Gastroesophageal sphincter (tissue), 4 donors: ENCODE measurements around the gene SLC1A6. TPM values are rescaled to one million over a fixed set of nuclear protein-coding genes. Genes with fewer than 3 reads are reported as not detected.
"Not testable (repeated sequence)": the region's sequence is repeated elsewhere in the genome, so short reads cannot be mapped to it uniquely, and the experiment has no call there.

ENCODE experiments used
- ATAC-seq: fragments of 150-250 bp; one replicate; pipeline ENCODE4 v1.9.1; 2016; ENCODE audit warnings: mild to moderate bottlenecking, moderate library complexity
- H3K27ac ChIP-seq, 4 donors: fragments of 200-600 bp; sonication (generic) in 3 of 4; 1 replicate in 3 of 4; 2 replicates in 1 of 4; pipeline ENCODE4 v1.5.1; 2016 to 2019
- H3K27me3 ChIP-seq: fragments of 200-600 bp; sonication (generic); one replicate; pipeline ENCODE4 v1.5.1; 2019
- H3K36me3 ChIP-seq, 2 donors: fragments of 200-600 bp; sonication (generic); one replicate each; pipeline ENCODE4 v1.5.1; 2019; ENCODE audit warnings: control low read depth in 1 of 2
- H3K4me1 ChIP-seq, 3 donors: fragments of 200-600 bp; sonication (generic); 1 replicate in 2 of 3; 2 replicates in 1 of 3; pipeline ENCODE4 v1.5.1; 2016 to 2019; ENCODE audit warnings: control low read depth in 2 of 3
- H3K4me3 ChIP-seq, 2 donors: fragments of 200-600 bp; sonication (generic); one replicate each; pipeline ENCODE4 v1.5.1; 2019; ENCODE audit warnings: mild to moderate bottlenecking in 1 of 2, moderate library complexity in 1 of 2
- H3K9me3 ChIP-seq, 3 donors: fragments of 200-600 bp; sonication (generic); one replicate each; pipeline ENCODE4 v1.5.1; 2017 to 2019; ENCODE audit warnings: control low read depth in 2 of 3
- CTCF ChIP-seq, 4 experiments: fragments of 200-600 bp in 2 of 4; fragments of 450-650 bp in 2 of 4; sonication (generic) in 1 of 4; IDR thresholded peaks; one replicate each; pipeline ENCODE4 v1.5.1; 2017 to 2019; ENCODE audit warnings: antibody characterized with exemption in 4 of 4, mild to moderate bottlenecking in 2 of 4, moderate library complexity in 2 of 4
- EP300 ChIP-seq: sonication (generic); formaldehyde crosslinking; IDR thresholded peaks from one replicate; pipeline ENCODE4 v1.6.1; 2017; ENCODE audit warnings: antibody characterized with exemption, mild to moderate bottlenecking
- POLR2A ChIP-seq, 2 donors: fragments of 450-650 bp; IDR thresholded peaks; one replicate each; pipeline ENCODE4 v1.6.1; 2017; ENCODE audit warnings: antibody characterized with exemption in 2 of 2, mild to moderate bottlenecking in 2 of 2, moderate library complexity in 1 of 2
- POLR2AphosphoS5 ChIP-seq: sonication (generic); formaldehyde crosslinking; IDR thresholded peaks from one replicate; pipeline ENCODE4 v1.6.1; 2017; ENCODE audit warnings: antibody characterized with exemption
- WGBS, 2 donors: methylation state at CpG; one replicate each; pipeline ENCODE4 v1.1.5; 2018; ENCODE audit warnings: low coverage in 1 of 2; 5-methylcytosine and 5-hydroxymethylcytosine counted together
- total RNA-seq, 4 donors: library from RNA; depleted of rRNA; stranded (reverse); fragments of >200 nt; gene quantifications; one replicate each; pipeline ENCODE4 v1.1.0, GENCODE V29; 2016

Gene SLC1A6
- under 1 TPM in 1 of 4 donors, not detected in 3; 0.23 TPM for total RNA-seq

GRCh38 chr19:14979476-14980255 is at the start of gene SLC1A6:
Gene SLC1A6 (minus strand): TSS chr19:14979864. CDS start chr19:14972910, 6,954 bp downstream.
- peaks cover 0 to 6% (median 0%) of the 10 kb centered on the region in 3 donors for H3K9me3 ChIP-seq
- peaks cover 0 to 8% (median 0%) of the 10 kb centered on the region in 3 donors for H3K4me1 ChIP-seq
- H3K36me3 ChIP-seq = no peaks in the 10 kb centered on the region
- H3K4me3 ChIP-seq = peak within 1 kb of the TSS in 1 of 2 donors; percentile 26
- peaks cover 89% of the 10 kb centered on the region for H3K27me3 ChIP-seq
- no peak within 1 kb of the TSS for H3K27ac ChIP-seq
- no peak for TF ChIP-seq POLR2A (IDR thresholded peaks at IDR 0.05)
- TF ChIP-seq POLR2AphosphoS5 = no peak
- no peak for TF ChIP-seq CTCF (IDR thresholded peaks at IDR 0.05)
- TF ChIP-seq EP300 = no peak
- no peak for ATAC-seq
- no CpG with 5 or more reads among the region's 84 CpGs for WGBS, 2 donors

- Histone ChIP-seq H3K27ac (no peak overlapping the region), H3K9me3 (no peaks in the 10 kb centered on the region), H3K36me3 (no peaks in the 10 kb centered on the region), H3K4me1 (no peaks in the 10 kb centered on the region), H3K27me3 (peaks cover 63% of the 10 kb centered on the region), H3K4me3 (no peak overlapping the region)
- TF ChIP-seq EP300 = no peak
- TF ChIP-seq POLR2AphosphoS5 = no peak
- TF ChIP-seq CTCF (IDR thresholded peaks at IDR 0.05) = no peak
- no peak for TF ChIP-seq POLR2A (IDR thresholded peaks at IDR 0.05)
- no peak for ATAC-seq
- 90 to 93% methylated on average over 4 of the region's 5 CpGs for WGBS, 2 donors
Measured at GRCh38 chr19:15028490-15028889, 48.8 kb upstream of the SLC1A6 start.

- H3K27ac ChIP-seq = no peak overlapping the region
- no peaks in the 10 kb centered on the region for H3K4me1 ChIP-seq
- WGBS, 2 donors = 31 to 42% methylated on average over 2 of the region's 2 CpGs
- no peak overlapping the region for H3K4me3 ChIP-seq
- TF ChIP-seq POLR2A (IDR thresholded peaks at IDR 0.05) (no peak), POLR2AphosphoS5 (no peak), EP300 (no peak), CTCF (IDR thresholded peaks at IDR 0.05) (no peak)
- H3K9me3 ChIP-seq = no peaks in the 10 kb centered on the region
- ATAC-seq = no peak
- H3K27me3 ChIP-seq = peaks cover 78% of the 10 kb centered on the region
- no peaks in the 10 kb centered on the region for H3K36me3 ChIP-seq
Measured at GRCh38 chr19:15025217-15025616, 45.6 kb upstream of the SLC1A6 start.

GRCh38 chr19:15022752-15023151 is 43.1 kb upstream of the SLC1A6 start:
- 22 to 48% methylated on average over 3 to 5 of the region's 31 CpGs for WGBS, 2 donors
- Histone ChIP-seq H3K27ac (no peak overlapping the region), H3K36me3 (no peaks in the 10 kb centered on the region), H3K9me3 (no peaks in the 10 kb centered on the region), H3K27me3 (peaks cover 82% of the 10 kb centered on the region), H3K4me1 (no peaks in the 10 kb centered on the region), H3K4me3 (no peak overlapping the region)
- ATAC-seq = no peak
- TF ChIP-seq POLR2A (IDR thresholded peaks at IDR 0.05) = no peak
- TF ChIP-seq CTCF (IDR thresholded peaks at IDR 0.05) = no peak
- TF ChIP-seq POLR2AphosphoS5 = no peak

GRCh38 chr19:15021286-15022007 is 41.8 kb upstream of the SLC1A6 start:
- WGBS, 2 donors = 48 to 69% methylated on average over 9 to 12 of the region's 45 CpGs
- H3K4me1 ChIP-seq = no peaks in the 10 kb centered on the region
- peaks cover 83% of the 10 kb centered on the region for H3K27me3 ChIP-seq
- no peaks in the 10 kb centered on the region for H3K36me3 ChIP-seq
- TF ChIP-seq POLR2AphosphoS5 (no peak), EP300 (no peak), CTCF (IDR thresholded peaks at IDR 0.05) (no peak), POLR2A (IDR thresholded peaks at IDR 0.05) (no peak)
- no peak overlapping the region for H3K4me3 ChIP-seq
- no peaks in the 10 kb centered on the region for H3K9me3 ChIP-seq
- ATAC-seq = no peak
- no peak overlapping the region for H3K27ac ChIP-seq

GRCh38 chr19:15018836-15019235 is 39.2 kb upstream of the SLC1A6 start:
- not testable (repeated sequence) for H3K9me3 ChIP-seq, H3K27ac ChIP-seq, H3K4me3 ChIP-seq, H3K36me3 ChIP-seq, ATAC-seq, H3K4me1 ChIP-seq
- WGBS, 2 donors = 44 to 50% methylated on average over 2 to 3 of the region's 3 CpGs
- H3K27me3 ChIP-seq = peaks cover 81% of the 10 kb centered on the region
